Liver (tissue), 3 donors: Measurements from ENCODE around the gene TBCD.

ENCODE experiments used
- EGR1 ChIP-seq, 2 donors: IDR thresholded peaks; 2 replicates each; pipeline ENCODE4 v1.6.1; 2016 to 2018; ENCODE audit warnings: antibody characterized with exemption in 2 of 2, low read depth in 2 of 2
- HNF4A ChIP-seq, 2 donors: conservative IDR thresholded peaks; 2 replicates each; pipeline ENCODE4 v1.6.1; 2016; ENCODE audit warnings: antibody characterized with exemption in 2 of 2, mild to moderate bottlenecking in 2 of 2
- NR2F2 ChIP-seq: IDR thresholded peaks from 2 replicates; pipeline ENCODE4 v1.6.1; 2016; ENCODE audit warnings: antibody characterized with exemption
- RXRA ChIP-seq, 2 donors: IDR thresholded peaks; 2 replicates each; pipeline ENCODE4 v1.6.1; 2017 to 2018; ENCODE audit warnings: antibody characterized with exemption in 2 of 2, mild to moderate bottlenecking in 1 of 2
- SP1 ChIP-seq: IDR thresholded peaks from 2 replicates; pipeline ENCODE4 v1.6.1; 2018; ENCODE audit warnings: antibody characterized with exemption, mild to moderate bottlenecking
- TAF1 ChIP-seq: conservative IDR thresholded peaks from 2 replicates; pipeline ENCODE4 v1.6.1; 2016; ENCODE audit warnings: antibody characterized with exemption, mild to moderate bottlenecking
- YY1 ChIP-seq: IDR thresholded peaks from 2 replicates; pipeline ENCODE4 v1.6.1; 2016; ENCODE audit warnings: antibody characterized with exemption, mild to moderate bottlenecking
- TF ChIP-seq, protein P1 (sequence below): fragments of 150-350 bp; IDR thresholded peaks from 2 replicates; pipeline ENCODE4 v1.5.1; 2017; ENCODE audit warnings: improper control_type of control experiment, low read depth, low read length; ENCODE audit not compliant: missing input control
- TF ChIP-seq, protein P2 (sequence below): IDR thresholded peaks from 2 replicates; pipeline ENCODE4 v1.6.1; 2016; ENCODE audit warnings: antibody characterized with exemption
- TF ChIP-seq, protein P3 (sequence below): IDR thresholded peaks from 2 replicates; pipeline ENCODE4 v1.6.1; 2016; ENCODE audit warnings: antibody characterized with exemption, mild to moderate bottlenecking
- donor health status: healthy.
- donor health status: healthy.

DNA sequence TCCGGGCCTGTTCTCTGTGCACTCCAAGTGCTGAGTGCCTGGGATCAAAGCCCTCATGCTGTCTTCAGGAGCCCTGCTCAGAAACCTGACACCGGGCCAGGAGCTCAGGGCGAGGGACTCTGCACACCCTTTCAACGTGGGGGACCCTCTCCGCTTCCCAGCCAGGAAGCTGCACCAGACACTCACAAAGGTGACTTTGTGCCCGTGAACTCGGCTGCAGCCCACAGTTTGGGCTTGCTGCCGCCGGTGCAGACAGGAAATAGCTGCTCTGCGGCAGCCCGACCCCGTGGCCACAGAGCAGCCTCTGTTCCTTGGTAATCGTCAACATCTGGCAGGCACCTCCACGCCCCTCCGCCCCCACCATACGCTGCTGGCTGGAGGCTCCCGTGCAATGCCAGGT is 234.1 kb downstream of the TBCD start:
- TF ChIP-seq, protein P1, sequence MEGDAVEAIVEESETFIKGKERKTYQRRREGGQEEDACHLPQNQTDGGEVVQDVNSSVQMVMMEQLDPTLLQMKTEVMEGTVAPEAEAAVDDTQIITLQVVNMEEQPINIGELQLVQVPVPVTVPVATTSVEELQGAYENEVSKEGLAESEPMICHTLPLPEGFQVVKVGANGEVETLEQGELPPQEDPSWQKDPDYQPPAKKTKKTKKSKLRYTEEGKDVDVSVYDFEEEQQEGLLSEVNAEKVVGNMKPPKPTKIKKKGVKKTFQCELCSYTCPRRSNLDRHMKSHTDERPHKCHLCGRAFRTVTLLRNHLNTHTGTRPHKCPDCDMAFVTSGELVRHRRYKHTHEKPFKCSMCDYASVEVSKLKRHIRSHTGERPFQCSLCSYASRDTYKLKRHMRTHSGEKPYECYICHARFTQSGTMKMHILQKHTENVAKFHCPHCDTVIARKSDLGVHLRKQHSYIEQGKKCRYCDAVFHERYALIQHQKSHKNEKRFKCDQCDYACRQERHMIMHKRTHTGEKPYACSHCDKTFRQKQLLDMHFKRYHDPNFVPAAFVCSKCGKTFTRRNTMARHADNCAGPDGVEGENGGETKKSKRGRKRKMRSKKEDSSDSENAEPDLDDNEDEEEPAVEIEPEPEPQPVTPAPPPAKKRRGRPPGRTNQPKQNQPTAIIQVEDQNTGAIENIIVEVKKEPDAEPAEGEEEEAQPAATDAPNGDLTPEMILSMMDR: no peak
- TF ChIP-seq EGR1 (IDR thresholded peaks at IDR 0.05; ENCODE audit: low read depth in 2 of 2) (no peak), HNF4A (conservative IDR thresholded peaks at IDR 0.05) (no peak), NR2F2 (no peak), RXRA (IDR thresholded peaks at IDR 0.05) (no peak), SP1 (no peak), YY1 (no peak), TAF1 (no peak)
- TF ChIP-seq, protein P2, sequence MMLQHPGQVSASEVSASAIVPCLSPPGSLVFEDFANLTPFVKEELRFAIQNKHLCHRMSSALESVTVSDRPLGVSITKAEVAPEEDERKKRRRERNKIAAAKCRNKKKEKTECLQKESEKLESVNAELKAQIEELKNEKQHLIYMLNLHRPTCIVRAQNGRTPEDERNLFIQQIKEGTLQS: no peak
- TF ChIP-seq, protein P3, sequence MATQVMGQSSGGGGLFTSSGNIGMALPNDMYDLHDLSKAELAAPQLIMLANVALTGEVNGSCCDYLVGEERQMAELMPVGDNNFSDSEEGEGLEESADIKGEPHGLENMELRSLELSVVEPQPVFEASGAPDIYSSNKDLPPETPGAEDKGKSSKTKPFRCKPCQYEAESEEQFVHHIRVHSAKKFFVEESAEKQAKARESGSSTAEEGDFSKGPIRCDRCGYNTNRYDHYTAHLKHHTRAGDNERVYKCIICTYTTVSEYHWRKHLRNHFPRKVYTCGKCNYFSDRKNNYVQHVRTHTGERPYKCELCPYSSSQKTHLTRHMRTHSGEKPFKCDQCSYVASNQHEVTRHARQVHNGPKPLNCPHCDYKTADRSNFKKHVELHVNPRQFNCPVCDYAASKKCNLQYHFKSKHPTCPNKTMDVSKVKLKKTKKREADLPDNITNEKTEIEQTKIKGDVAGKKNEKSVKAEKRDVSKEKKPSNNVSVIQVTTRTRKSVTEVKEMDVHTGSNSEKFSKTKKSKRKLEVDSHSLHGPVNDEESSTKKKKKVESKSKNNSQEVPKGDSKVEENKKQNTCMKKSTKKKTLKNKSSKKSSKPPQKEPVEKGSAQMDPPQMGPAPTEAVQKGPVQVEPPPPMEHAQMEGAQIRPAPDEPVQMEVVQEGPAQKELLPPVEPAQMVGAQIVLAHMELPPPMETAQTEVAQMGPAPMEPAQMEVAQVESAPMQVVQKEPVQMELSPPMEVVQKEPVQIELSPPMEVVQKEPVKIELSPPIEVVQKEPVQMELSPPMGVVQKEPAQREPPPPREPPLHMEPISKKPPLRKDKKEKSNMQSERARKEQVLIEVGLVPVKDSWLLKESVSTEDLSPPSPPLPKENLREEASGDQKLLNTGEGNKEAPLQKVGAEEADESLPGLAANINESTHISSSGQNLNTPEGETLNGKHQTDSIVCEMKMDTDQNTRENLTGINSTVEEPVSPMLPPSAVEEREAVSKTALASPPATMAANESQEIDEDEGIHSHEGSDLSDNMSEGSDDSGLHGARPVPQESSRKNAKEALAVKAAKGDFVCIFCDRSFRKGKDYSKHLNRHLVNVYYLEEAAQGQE: no peak
